DLD1 (cell line): Measurements from ENCODE around the gene SMURF2.

ENCODE experiments used
- in situ Hi-C: cut with HindIII; loops from 2 replicates; pipeline ENCODE4 v1.10.0; 2017; ENCODE audit warnings: low sequenced_read_pairs

The SMURF2 gene

GRCh38 chr17:64544742-64545141 is 117.4 kb downstream of the SMURF2 start:
- in situ Hi-C loops: no loop called here

- in situ Hi-C loops: no loop called here
These were observed 121.9 kb downstream of the SMURF2 start for GRCh38 chr17:64540118-64540776.

- in situ Hi-C loops: no loop called here
These were observed 123.5 kb downstream of the SMURF2 start for GRCh38 chr17:64538508-64539130.

GRCh38 chr17:64537488-64537887 is 124.6 kb downstream of the SMURF2 start:
- in situ Hi-C loops: no loop called here

GRCh38 chr17:64536913-64537312 is 125.2 kb downstream of the SMURF2 start:
- in situ Hi-C loops: no loop called here

GRCh38 chr17:64535357-64535756 is 126.8 kb downstream of the SMURF2 start:
- in situ Hi-C loops: no loop called here

- in situ Hi-C loops: no loop called here
These were observed 127.9 kb downstream of the SMURF2 start for GRCh38 chr17:64534187-64534586.

- in situ Hi-C loops: no loop called here
These were observed 128.3 kb downstream of the SMURF2 start for GRCh38 chr17:64533784-64534183.

GRCh38 chr17:64532409-64532808 is 129.7 kb downstream of the SMURF2 start:
- in situ Hi-C loops: no loop called here

- in situ Hi-C loops: no loop called here
These were observed 130.1 kb downstream of the SMURF2 start for GRCh38 chr17:64531955-64532371.

- in situ Hi-C loops: no loop called here
These were observed 132.9 kb downstream of the SMURF2 start for GRCh38 chr17:64529221-64529620.

- in situ Hi-C loops: no loop called here
These were observed 134.2 kb downstream of the SMURF2 start for GRCh38 chr17:64527914-64528313.

- in situ Hi-C loops: no loop called here
These were observed 141.7 kb downstream of the SMURF2 start for GRCh38 chr17:64520359-64520758.

GRCh38 chr17:64519601-64520000 is 142.5 kb downstream of the SMURF2 start:
- in situ Hi-C loops: no loop called here

- in situ Hi-C loops: no loop called here
These were observed 146.3 kb downstream of the SMURF2 start for GRCh38 chr17:64515829-64516228.

GRCh38 chr17:64515419-64515818 is 146.7 kb downstream of the SMURF2 start:
- in situ Hi-C loops: no loop called here

GRCh38 chr17:64509179-64509578 is 152.9 kb downstream of the SMURF2 start:
- in situ Hi-C loops: no loop called here

- in situ Hi-C loops: no loop called here
These were observed 153.4 kb downstream of the SMURF2 start for GRCh38 chr17:64508683-64509082.

- in situ Hi-C loops: no loop called here
These were observed 154.7 kb downstream of the SMURF2 start for GRCh38 chr17:64507413-64507782.

- in situ Hi-C loops: no loop called here
These were observed 155.3 kb downstream of the SMURF2 start, which contains the start of gene CEP95 for GRCh38 chr17:64506576-64507412. CEP95 (plus strand) TSS chr17:64506977; CDS start chr17:64507098, 121 bp downstream.

GRCh38 chr17:64506201-64506575 is 155.9 kb downstream of the SMURF2 start, which contains the start of gene DDX5:
DDX5 (minus strand) TSS chr17:64506289; CDS start chr17:64506119, 170 bp downstream.
- in situ Hi-C loops: no loop called here
